GM18511 (cell line): ENCODE results near the gene MAG.

ENCODE experiments used
- ATAC-seq: cut with Tn5 transposase; IDR thresholded peaks from one replicate; pipeline ENCODE4 v1.9.1; 2021; ENCODE audit warnings: mild to moderate bottlenecking, moderate library complexity; ENCODE audit not compliant: unreplicated experiment

Gene MAG

GRCh38 chr19:35265126-35265899 lies 26.6 kb upstream of the MAG start:
- no peak for ATAC-seq

GRCh38 chr19:35265900-35266519 lies 26.0 kb upstream of the MAG start:
- no peak for ATAC-seq

- no peak for ATAC-seq
Measured at GRCh38 chr19:35266520-35267352, 25.2 kb upstream of the MAG start.

- peak; percentile 25 for ATAC-seq
Measured at GRCh38 chr19:35267353-35267817, 24.6 kb upstream of the MAG start.

GRCh38 chr19:35267818-35268535 lies 24.0 kb upstream of the MAG start:
- peak; percentile 50 for ATAC-seq

- ATAC-seq = peak; percentile 21
Measured at GRCh38 chr19:35268536-35269437, 23.2 kb upstream of the MAG start, which contains the start of gene USF2. USF2 (plus strand) TSS chr19:35268962; CDS start chr19:35269102, 140 bp downstream.

GRCh38 chr19:35269438-35270117 lies 22.4 kb upstream of the MAG start:
- peak; percentile 62 for ATAC-seq

- no peak for ATAC-seq
Measured at GRCh38 chr19:35270381-35270811, 21.6 kb upstream of the MAG start.

GRCh38 chr19:35271546-35271945 lies 20.4 kb upstream of the MAG start:
- ATAC-seq = no peak

- no peak for ATAC-seq
Measured at GRCh38 chr19:35272122-35272719, 19.7 kb upstream of the MAG start.

- no peak for ATAC-seq
Measured at GRCh38 chr19:35272954-35273649, 18.9 kb upstream of the MAG start.

- ATAC-seq = no peak
Measured at GRCh38 chr19:35273686-35274259, 18.2 kb upstream of the MAG start.

- ATAC-seq = no peak
Measured at GRCh38 chr19:35274323-35274722, 17.6 kb upstream of the MAG start.

GRCh38 chr19:35276706-35277281 lies 15.2 kb upstream of the MAG start:
- ATAC-seq = no peak

- no peak for ATAC-seq
Measured at GRCh38 chr19:35278578-35279284, 13.2 kb upstream of the MAG start.

GRCh38 chr19:35279374-35279773 lies 12.6 kb upstream of the MAG start:
- no peak for ATAC-seq
